Sigmoid colon (tissue), 7 donors: ENCODE measurements around the gene CA12. TPM values are rescaled to one million over a fixed set of nuclear protein-coding genes. Genes with fewer than 3 reads are reported as not detected.

ENCODE experiments used
- DNase-seq: peaks from one replicate; pipeline ENCODE4 v3.0.0-alpha.2; 2019
- H3K27ac ChIP-seq, 4 donors: fragments of 200-600 bp; sonication (generic); one replicate each; pipeline ENCODE4 v1.5.1; 2016 to 2019; ENCODE audit warnings: mild to moderate bottlenecking in 1 of 4
- H3K27me3 ChIP-seq, 3 donors: fragments of 200-600 bp; sonication (generic); one replicate each; pipeline ENCODE4 v1.5.1; 2019; ENCODE audit warnings: mild to moderate bottlenecking in 1 of 3
- H3K36me3 ChIP-seq, 4 donors: fragments of 200-600 bp; sonication (generic); one replicate each; pipeline ENCODE4 v1.5.1; 2016 to 2019
- H3K4me1 ChIP-seq, 4 donors: fragments of 200-600 bp; sonication (generic); one replicate each; pipeline ENCODE4 v1.5.1; 2017 to 2019
- H3K4me3 ChIP-seq, 4 donors: fragments of 200-600 bp; sonication (generic); one replicate each; pipeline ENCODE4 v1.5.1; 2017 to 2019; ENCODE audit warnings: mild to moderate bottlenecking in 2 of 4, moderate library complexity in 1 of 4
- H3K9me3 ChIP-seq, 4 donors: fragments of 200-600 bp in 3 of 4; sonication (generic) in 3 of 4; one replicate each; pipeline versions ENCODE4 v1.5.1 to v1.6.1; 2013 to 2019
- EP300 ChIP-seq, 4 donors: sonication (generic); formaldehyde crosslinking; IDR thresholded peaks; one replicate each; pipeline ENCODE4 v1.6.1; 2017; ENCODE audit warnings: antibody characterized with exemption in 4 of 4
- POLR2A ChIP-seq, 2 donors: fragments of 450-650 bp; IDR thresholded peaks; one replicate each; pipeline ENCODE4 v1.6.1; 2016; ENCODE audit warnings: antibody characterized with exemption in 2 of 2, mild to moderate bottlenecking in 2 of 2, moderate library complexity in 2 of 2
- POLR2AphosphoS5 ChIP-seq, 4 donors: sonication (generic); formaldehyde crosslinking; IDR thresholded peaks; one replicate each; pipeline ENCODE4 v1.6.1; 2017; ENCODE audit warnings: antibody characterized with exemption in 4 of 4
- WGBS, 2 donors: extraction: QIAGEN DNeasy Blood & Tissue Kit; methylation state at CpG; one replicate each; pipeline ENCODE4 v1.1.7; 2013; 5-methylcytosine and 5-hydroxymethylcytosine counted together
- intact Hi-C: fragments of 100-400 bp; cut with DNase I; formaldehyde crosslinking; loops from one replicate; pipeline ENCODE4 v1.15.1; 2023
- polyA plus RNA-seq, 3 donors: library from polyadenylated mRNA; stranded (reverse); fragments of 200-250 nt; gene quantifications; one replicate each; pipeline ENCODE4 v1.2.3, GENCODE V29; 2013
- total RNA-seq, 4 donors: library from RNA; depleted of rRNA; stranded (reverse); fragments of >200 nt; gene quantifications; one replicate each; pipeline ENCODE4 v1.1.0, GENCODE V29; 2016
- TF ChIP-seq, protein P1 (sequence below), 4 experiments: fragments of 450-650 bp in 3 of 4; fragments of 200-600 bp in 1 of 4; IDR thresholded peaks; one replicate each; pipeline ENCODE4 v1.5.1; 2016 to 2019; ENCODE audit warnings: antibody characterized with exemption in 4 of 4, mild to moderate bottlenecking in 3 of 4, moderate library complexity in 2 of 4
- donor health status: healthy with polysubstance abuse.
- donor health status: Bipolar disorder and iron deficiency.
- donor health status: healthy.

CA12 gene
- total and polyA plus RNA-seq, 7 donors = 0.14 to 76.2 (median 2.2) TPM

DNA sequence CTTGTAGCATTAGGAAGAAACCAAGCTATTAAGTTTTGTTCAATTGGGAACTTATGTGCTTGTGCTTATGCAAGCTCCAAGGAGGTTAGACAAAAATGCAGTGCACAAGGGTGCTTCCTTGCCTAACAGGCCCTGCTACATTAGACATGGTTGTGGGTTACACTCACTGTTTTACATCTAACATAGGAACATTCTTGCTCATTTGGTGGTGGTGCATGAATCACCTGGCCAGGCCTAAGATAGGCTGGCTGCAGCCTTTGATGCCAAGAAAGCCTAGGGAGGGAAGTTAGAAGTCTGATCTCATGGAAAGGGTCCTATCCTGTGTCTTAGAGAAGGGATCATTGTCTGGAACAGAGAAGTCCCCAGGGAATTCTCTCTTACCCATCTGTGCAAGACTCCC is 43.5 kb downstream of the CA12 start:
- H3K27ac ChIP-seq = no peak overlapping the region
- TF ChIP-seq POLR2AphosphoS5 (IDR thresholded peaks at IDR 0.05) (no peak), EP300 (IDR thresholded peaks at IDR 0.05) (no peak), POLR2A (IDR thresholded peaks at IDR 0.05) (no peak)
- TF ChIP-seq, protein P1, sequence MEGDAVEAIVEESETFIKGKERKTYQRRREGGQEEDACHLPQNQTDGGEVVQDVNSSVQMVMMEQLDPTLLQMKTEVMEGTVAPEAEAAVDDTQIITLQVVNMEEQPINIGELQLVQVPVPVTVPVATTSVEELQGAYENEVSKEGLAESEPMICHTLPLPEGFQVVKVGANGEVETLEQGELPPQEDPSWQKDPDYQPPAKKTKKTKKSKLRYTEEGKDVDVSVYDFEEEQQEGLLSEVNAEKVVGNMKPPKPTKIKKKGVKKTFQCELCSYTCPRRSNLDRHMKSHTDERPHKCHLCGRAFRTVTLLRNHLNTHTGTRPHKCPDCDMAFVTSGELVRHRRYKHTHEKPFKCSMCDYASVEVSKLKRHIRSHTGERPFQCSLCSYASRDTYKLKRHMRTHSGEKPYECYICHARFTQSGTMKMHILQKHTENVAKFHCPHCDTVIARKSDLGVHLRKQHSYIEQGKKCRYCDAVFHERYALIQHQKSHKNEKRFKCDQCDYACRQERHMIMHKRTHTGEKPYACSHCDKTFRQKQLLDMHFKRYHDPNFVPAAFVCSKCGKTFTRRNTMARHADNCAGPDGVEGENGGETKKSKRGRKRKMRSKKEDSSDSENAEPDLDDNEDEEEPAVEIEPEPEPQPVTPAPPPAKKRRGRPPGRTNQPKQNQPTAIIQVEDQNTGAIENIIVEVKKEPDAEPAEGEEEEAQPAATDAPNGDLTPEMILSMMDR (IDR thresholded peaks at IDR 0.05) = no peak
- no peaks in the 10 kb centered on the region for H3K36me3 ChIP-seq
- intact Hi-C loops = no loop called here
- H3K4me1 ChIP-seq = no peaks in the 10 kb centered on the region
- no peaks in the 10 kb centered on the region for H3K9me3 ChIP-seq
- H3K4me3 ChIP-seq = no peak overlapping the region
- DNase-seq = no peak
- no peaks in the 10 kb centered on the region for H3K27me3 ChIP-seq

- WGBS, 2 donors = 90 to 95% methylated on average over 4 of the region's 4 CpGs
- TF ChIP-seq POLR2A (IDR thresholded peaks at IDR 0.05) = no peak
- TF ChIP-seq, protein P1 (IDR thresholded peaks at IDR 0.05) = no peak
- no peak for TF ChIP-seq POLR2AphosphoS5 (IDR thresholded peaks at IDR 0.05)
- TF ChIP-seq EP300 (IDR thresholded peaks at IDR 0.05) = no peak
- H3K27me3 ChIP-seq = no peaks in the 10 kb centered on the region
- H3K4me1 ChIP-seq = peaks cover 0 to 10% (median 7%) of the 10 kb centered on the region in 4 donors
- H3K9me3 ChIP-seq = no peaks in the 10 kb centered on the region
- H3K4me3 ChIP-seq = no peak overlapping the region
- no peak for DNase-seq
- intact Hi-C loops = no loop called here
- H3K36me3 ChIP-seq = no peaks in the 10 kb centered on the region
- no peak overlapping the region for H3K27ac ChIP-seq
Measured at GRCh38 chr15:63337046-63337445, 44.6 kb downstream of the CA12 start.

DNA sequence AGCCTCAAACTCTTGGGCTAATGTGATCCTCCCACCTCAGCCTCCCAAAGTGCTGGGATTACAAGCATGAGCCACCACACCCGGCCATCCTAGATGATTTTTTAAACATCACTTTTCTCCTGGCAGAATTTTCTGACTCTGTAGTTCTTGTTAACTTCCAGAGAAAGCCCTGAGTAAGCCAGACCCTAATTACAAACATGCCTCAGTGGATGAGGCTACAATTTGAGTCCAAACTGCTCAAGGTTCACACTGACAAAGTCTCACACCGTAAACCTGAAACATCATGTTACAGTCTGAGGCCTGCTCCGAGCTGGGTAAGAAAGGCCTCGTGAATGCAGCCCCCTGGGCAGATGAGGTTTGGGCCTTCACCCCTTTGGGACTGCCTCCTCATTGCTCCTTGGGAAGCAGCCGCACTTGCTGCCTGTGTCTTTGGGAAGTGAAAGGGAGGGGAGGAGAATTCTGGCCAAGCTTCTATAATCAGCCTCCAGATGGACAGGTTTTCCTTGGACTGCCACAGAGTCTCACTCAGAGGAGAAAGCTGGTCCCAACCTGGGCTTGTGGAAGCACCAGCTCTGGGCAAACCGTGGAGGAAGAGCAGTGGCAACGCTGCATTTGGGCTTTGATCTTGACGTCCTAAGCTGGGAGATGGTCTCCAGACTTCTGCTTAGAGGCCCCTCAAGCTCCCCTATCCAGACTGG is 46.0 kb downstream of the CA12 start:
- no peaks in the 10 kb centered on the region for H3K9me3 ChIP-seq
- DNase-seq = no peak
- H3K4me3 ChIP-seq = no peak overlapping the region
- TF ChIP-seq POLR2A (IDR thresholded peaks at IDR 0.05) (no peak), POLR2AphosphoS5 (IDR thresholded peaks at IDR 0.05) (no peak), EP300 (IDR thresholded peaks at IDR 0.05) (no peak)
- TF ChIP-seq, protein P1 (IDR thresholded peaks at IDR 0.05) = no peak
- H3K36me3 ChIP-seq = no peaks in the 10 kb centered on the region
- 85 to 89% methylated on average over 8 of the region's 8 CpGs for WGBS, 2 donors
- H3K27me3 ChIP-seq = no peaks in the 10 kb centered on the region
- peaks cover 0 to 21% (median 12%) of the 10 kb centered on the region in 4 donors for H3K4me1 ChIP-seq
- intact Hi-C loops = no loop called here
- no peak overlapping the region for H3K27ac ChIP-seq

DNA sequence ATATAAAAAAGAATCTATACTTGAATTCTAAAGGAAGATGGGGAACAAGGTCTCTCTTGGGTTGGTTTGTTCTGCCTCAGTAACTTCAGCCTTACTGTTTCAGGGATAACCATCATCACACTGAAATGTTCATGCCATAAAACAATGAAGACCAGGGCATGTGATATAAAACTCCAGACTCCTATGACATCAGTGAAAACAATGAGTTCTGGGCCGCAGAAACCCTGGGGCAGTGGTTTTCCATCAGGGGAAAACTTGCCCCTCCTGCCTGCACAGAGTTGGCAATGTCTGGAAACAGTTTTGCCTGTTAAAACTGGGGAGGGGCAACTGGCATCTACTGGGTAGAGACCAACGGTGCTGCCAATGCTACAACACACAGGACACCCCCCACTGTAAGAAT is 46.8 kb downstream of the CA12 start:
- Histone ChIP-seq H3K4me3 (no peak overlapping the region), H3K9me3 (no peaks in the 10 kb centered on the region), H3K4me1 (peaks cover 0 to 21% (median 12%) of the 10 kb centered on the region in 4 donors), H3K27ac (no peak overlapping the region), H3K36me3 (no peaks in the 10 kb centered on the region), H3K27me3 (no peaks in the 10 kb centered on the region)
- DNase-seq = no peak
- WGBS, 2 donors = 29 to 75% methylated on average over 2 of the region's 2 CpGs
- TF ChIP-seq, protein P1 (IDR thresholded peaks at IDR 0.05) = no peak
- intact Hi-C loops = no loop called here
